KOPT-K1 (cell line): ENCODE measurements around the gene COL5A1.

Source experiments
- H3K27ac ChIP-seq: fragments of 200-600 bp; sonication (generic); 2 replicates; pipeline ENCODE4 v1.5.1; 2016; ENCODE audit warnings: antibody characterized with exemption, mild to moderate bottlenecking, low read depth, low read length; ENCODE audit not compliant: poor library complexity, severe bottlenecking
- H3K36me3 ChIP-seq: fragments of 200-600 bp; sonication (generic); 2 replicates; pipeline ENCODE4 v1.5.1; 2017; ENCODE audit warnings: antibody characterized with exemption, mild to moderate bottlenecking, low read length, moderate library complexity; ENCODE audit not compliant: insufficient read depth
- H3K9me3 ChIP-seq: fragments of 200-600 bp; sonication (generic); 2 replicates; pipeline ENCODE4 v1.5.1; 2017; ENCODE audit warnings: antibody characterized with exemption, low read length, mild to moderate bottlenecking; ENCODE audit not compliant: insufficient read depth, poor library complexity, severe bottlenecking

The COL5A1 gene

GRCh38 chr9:134725605-134725940 lies 84.0 kb downstream of the COL5A1 start:
- Histone ChIP-seq H3K9me3 (no peaks in the 10 kb centered on the region), H3K27ac (no peak overlapping the region), H3K36me3 (no peaks in the 10 kb centered on the region)

- Histone ChIP-seq H3K27ac (no peak overlapping the region), H3K36me3 (no peaks in the 10 kb centered on the region), H3K9me3 (no peaks in the 10 kb centered on the region)
Observed at GRCh38 chr9:134726026-134726721, 84.6 kb downstream of the COL5A1 start.

GRCh38 chr9:134726722-134727034 lies 85.1 kb downstream of the COL5A1 start:
- no peaks in the 10 kb centered on the region for H3K36me3 ChIP-seq
- no peaks in the 10 kb centered on the region for H3K9me3 ChIP-seq
- H3K27ac ChIP-seq, result no peak overlapping the region

- Histone ChIP-seq H3K36me3 (no peaks in the 10 kb centered on the region), H3K9me3 (no peaks in the 10 kb centered on the region), H3K27ac (no peak overlapping the region)
Observed at GRCh38 chr9:134728021-134728795, 86.6 kb downstream of the COL5A1 start.

GRCh38 chr9:134728801-134729495 lies 87.3 kb downstream of the COL5A1 start:
- H3K36me3 ChIP-seq, result no peaks in the 10 kb centered on the region
- H3K9me3 ChIP-seq, result no peaks in the 10 kb centered on the region
- no peak overlapping the region for H3K27ac ChIP-seq

GRCh38 chr9:134730011-134730760 lies 88.6 kb downstream of the COL5A1 start:
- Histone ChIP-seq H3K27ac (no peak overlapping the region), H3K36me3 (no peaks in the 10 kb centered on the region), H3K9me3 (no peaks in the 10 kb centered on the region)

GRCh38 chr9:134730761-134731496 lies 89.3 kb downstream of the COL5A1 start:
- H3K36me3 ChIP-seq, result no peaks in the 10 kb centered on the region
- H3K9me3 ChIP-seq, result no peaks in the 10 kb centered on the region
- no peak overlapping the region for H3K27ac ChIP-seq

- H3K36me3 ChIP-seq, result no peaks in the 10 kb centered on the region
- H3K27ac ChIP-seq, result no peak overlapping the region
- no peaks in the 10 kb centered on the region for H3K9me3 ChIP-seq
Observed at GRCh38 chr9:134731497-134732391, 90.1 kb downstream of the COL5A1 start.

GRCh38 chr9:134732392-134733110 lies 90.9 kb downstream of the COL5A1 start:
- Histone ChIP-seq H3K36me3 (no peaks in the 10 kb centered on the region), H3K27ac (no peak overlapping the region), H3K9me3 (no peaks in the 10 kb centered on the region)

GRCh38 chr9:134733480-134734232 lies 92.1 kb downstream of the COL5A1 start:
- no peak overlapping the region for H3K27ac ChIP-seq
- H3K9me3 ChIP-seq, result no peaks in the 10 kb centered on the region
- H3K36me3 ChIP-seq, result no peaks in the 10 kb centered on the region

GRCh38 chr9:134734270-134734669 lies 92.7 kb downstream of the COL5A1 start:
- H3K9me3 ChIP-seq, result no peaks in the 10 kb centered on the region
- H3K36me3 ChIP-seq, result no peaks in the 10 kb centered on the region
- no peak overlapping the region for H3K27ac ChIP-seq

- Histone ChIP-seq H3K9me3 (no peaks in the 10 kb centered on the region), H3K36me3 (no peaks in the 10 kb centered on the region), H3K27ac (no peak overlapping the region)
Observed at GRCh38 chr9:134735441-134736175, 94.0 kb downstream of the COL5A1 start.
